Measurements from ENCODE around the gene TRIM14.

GRCh38 chr9:98064623-98065392, 54.2 kb downstream of the TRIM14 start:
- TF ChIP-seq, protein P1, sequence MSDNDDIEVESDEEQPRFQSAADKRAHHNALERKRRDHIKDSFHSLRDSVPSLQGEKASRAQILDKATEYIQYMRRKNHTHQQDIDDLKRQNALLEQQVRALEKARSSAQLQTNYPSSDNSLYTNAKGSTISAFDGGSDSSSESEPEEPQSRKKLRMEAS (IDR thresholded peaks at IDR 0.05; ENCODE audit: low read depth, low read length), result no peak
- no peak for TF ChIP-seq CTCF (IDR thresholded peaks at IDR 0.05; ENCODE audit: low read depth, low read length)
